GM23338 (cell line): Measurements from ENCODE around the gene OLFML2A.

Source experiments
- CTCF ChIP-seq, 2 experiments: fragments of 200-600 bp in 1 of 2; sonication (generic) in 1 of 2; conservative IDR thresholded peaks; 2 replicates each; pipeline versions ENCODE4 v1.5.1 to v1.6.1; 2016 to 2017; ENCODE audit warnings: antibody characterized with exemption in 2 of 2, low read depth in 2 of 2, mild to moderate bottlenecking in 2 of 2, moderate library complexity in 1 of 2
- EZH2 ChIP-seq: fragments of 200-600 bp; sonication (generic); IDR thresholded peaks from one replicate; pipeline ENCODE4 v1.8.0; 2017; ENCODE audit warnings: antibody characterized with exemption, mild to moderate bottlenecking, low read depth; ENCODE audit not compliant: unreplicated experiment
- EZH2phosphoT487 ChIP-seq: fragments of 200-600 bp; sonication (generic); IDR thresholded peaks from one replicate; pipeline ENCODE4 v1.8.1; 2018; ENCODE audit warnings: antibody characterized with exemption; ENCODE audit not compliant: unreplicated experiment
- POLR2AphosphoS5 ChIP-seq: IDR thresholded peaks from 2 replicates; pipeline ENCODE4 v1.6.1; 2016; ENCODE audit warnings: antibody characterized with exemption, low read depth
- REST ChIP-seq: IDR thresholded peaks from one replicate; pipeline ENCODE4 v1.6.1; 2018; ENCODE audit warnings: antibody characterized with exemption; ENCODE audit not compliant: unreplicated experiment
- ZNF331 ChIP-seq: fragments of 250-450 bp; sonication (Bioruptor Pico); IDR thresholded peaks from 2 replicates; pipeline ENCODE4 v1.5.0; 2020; ENCODE audit warnings: low read depth, mild to moderate bottlenecking, moderate library complexity

- TF ChIP-seq ZNF331 (CRISPR knock-in tag): no peak
- no peak for TF ChIP-seq POLR2AphosphoS5
- no peak for TF ChIP-seq CTCF (conservative IDR thresholded peaks at IDR 0.05; ENCODE audit: low read depth in 2 of 2)
- TF ChIP-seq EZH2: no peak
- no peak for TF ChIP-seq REST
- TF ChIP-seq EZH2phosphoT487: no peak
Observed at GRCh38 chr9:124795881-124796431, 19.0 kb downstream of the OLFML2A start.
